HTR-8/SVneo (cell line): ENCODE data around the gene PTPRK.

ENCODE experiments used
- DNase-seq: peaks from one replicate; pipeline ENCODE4 v3.0.0; 2011; ENCODE audit warnings: low spot score, mixed read lengths; ENCODE audit not compliant: insufficient read length
- FAIRE-seq: peaks from 2 replicates; lab custom pipeline; 2011; peaks lifted over from hg19 to GRCh38; lab: Jason Lieb, UNC

PTPRK gene

GRCh38 chr6:128235556-128235955, 284.8 kb downstream of the PTPRK start:
- no peak for FAIRE-seq

GRCh38 chr6:128233531-128233930, 286.9 kb downstream of the PTPRK start:
- DNase-seq: no peak
- no peak for FAIRE-seq

More at GRCh38 chr6:128235556-128235955, 284.8 kb downstream of the PTPRK start:
- no peak for DNase-seq

- DNase-seq (no peak), FAIRE-seq (no peak)
Measured at GRCh38 chr6:128230267-128230989, 290.0 kb downstream of the PTPRK start.

GRCh38 chr6:128225612-128226011, 294.8 kb downstream of the PTPRK start:
- no peak for FAIRE-seq
- DNase-seq: no peak

- FAIRE-seq: no peak
- no peak for DNase-seq
Measured at GRCh38 chr6:128216917-128217316, 303.5 kb downstream of the PTPRK start.

GRCh38 chr6:128209771-128210170, 310.6 kb downstream of the PTPRK start:
- DNase-seq: peak; percentile 36

GRCh38 chr6:128208851-128209580, 311.4 kb downstream of the PTPRK start:
- DNase-seq (no peak), FAIRE-seq (no peak)

More at GRCh38 chr6:128209771-128210170, 310.6 kb downstream of the PTPRK start:
- FAIRE-seq: peak; percentile 20

- DNase-seq: no peak
- no peak for FAIRE-seq
Measured at GRCh38 chr6:128208078-128208477, 312.3 kb downstream of the PTPRK start.

- no peak for DNase-seq
- no peak for FAIRE-seq
Measured at GRCh38 chr6:128206610-128207426, 313.6 kb downstream of the PTPRK start.

GRCh38 chr6:128204616-128205015, 315.8 kb downstream of the PTPRK start:
- FAIRE-seq: no peak
- DNase-seq: no peak

- FAIRE-seq (no peak), DNase-seq (no peak)
Measured at GRCh38 chr6:128202169-128202765, 318.1 kb downstream of the PTPRK start.

- FAIRE-seq (no peak), DNase-seq (no peak)
Measured at GRCh38 chr6:128200789-128201188, 319.6 kb downstream of the PTPRK start.

- DNase-seq: no peak
- FAIRE-seq: no peak
Measured at GRCh38 chr6:128199461-128199860, 320.9 kb downstream of the PTPRK start.

GRCh38 chr6:128192972-128193371, 327.4 kb downstream of the PTPRK start:
- no peak for FAIRE-seq
- DNase-seq: no peak

- no peak for FAIRE-seq
- no peak for DNase-seq
Measured at GRCh38 chr6:128188678-128189077, 331.7 kb downstream of the PTPRK start.

GRCh38 chr6:128186729-128187128, 333.7 kb downstream of the PTPRK start:
- no peak for FAIRE-seq

GRCh38 chr6:128179876-128180438, 340.4 kb downstream of the PTPRK start:
- DNase-seq (no peak), FAIRE-seq (no peak)

More at GRCh38 chr6:128186729-128187128, 333.7 kb downstream of the PTPRK start:
- no peak for DNase-seq

- FAIRE-seq (no peak), DNase-seq (no peak)
Measured at GRCh38 chr6:128174724-128175123, 345.7 kb downstream of the PTPRK start.

- no peak for DNase-seq
- no peak for FAIRE-seq
Measured at GRCh38 chr6:128172752-128173682, 347.4 kb downstream of the PTPRK start.
